Measurements from ENCODE around the gene DROSHA. TPM values are rescaled to one million over a fixed set of nuclear protein-coding genes. Genes with fewer than 3 reads are reported as not detected.

The DROSHA gene
- total and polyA plus RNA-seq, 10 of the 15 experiments (the other 5 are each of a cell fraction or from before 2014, with no cell fraction given): 27.9 to 55.0 (median 37.6) TPM

DNA sequence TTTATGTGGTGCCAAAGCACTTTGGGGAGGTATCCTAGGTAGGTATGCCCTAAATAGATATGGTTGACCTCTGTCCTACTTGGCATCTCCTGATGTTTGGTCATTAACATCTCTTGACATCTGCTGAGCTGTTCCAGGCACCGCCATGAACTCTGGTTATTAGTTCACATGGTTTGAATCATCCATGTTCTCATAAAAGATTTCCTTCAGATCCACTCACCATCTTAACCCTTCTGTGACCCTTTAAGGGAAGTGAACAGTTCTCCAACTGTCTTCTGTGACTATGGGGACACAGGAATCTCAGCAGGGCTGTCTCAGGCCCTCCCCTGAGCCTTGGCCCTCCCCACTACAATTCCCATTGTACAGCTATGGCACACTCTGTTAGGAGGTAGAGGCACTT lies 170.7 kb downstream of the DROSHA start:
- no peak overlapping the region for H3K9ac ChIP-seq (ENCODE audit: control insufficient read depth, insufficient read depth, low read length)
- no peak overlapping the region for H2AFZ ChIP-seq (ENCODE audit: control insufficient read depth, low read depth, low read length)
- no peak overlapping the region for H3K27ac ChIP-seq (ENCODE audit: control insufficient read depth, insufficient read depth)
- in situ Hi-C loops (cut with MboI) (no loop called here), intact Hi-C loops (cut with micrococcal nuclease; ENCODE audit: unreplicated experiment) (no loop called here)
- no peak overlapping the region for H3K4me3 ChIP-seq
- WGBS (ENCODE audit: insufficient coverage, insufficient replicate concordance, low lambda C conversion rate, missing lambda C conversion rate): 7% methylated on average over 1 of the region's 1 CpG
- TF ChIP-seq SIX5 (IDR thresholded peaks at IDR 0.05; ENCODE audit: low read depth, low read length, severe bottlenecking) (no peak), ZZZ3 (IDR thresholded peaks at IDR 0.05; ENCODE audit: control insufficient read depth, insufficient read length, low read depth) (no peak), KDM1A (IDR thresholded peaks at IDR 0.05; ENCODE audit: borderline replicate concordance) (no peak)
- TF ChIP-seq, protein P1, sequence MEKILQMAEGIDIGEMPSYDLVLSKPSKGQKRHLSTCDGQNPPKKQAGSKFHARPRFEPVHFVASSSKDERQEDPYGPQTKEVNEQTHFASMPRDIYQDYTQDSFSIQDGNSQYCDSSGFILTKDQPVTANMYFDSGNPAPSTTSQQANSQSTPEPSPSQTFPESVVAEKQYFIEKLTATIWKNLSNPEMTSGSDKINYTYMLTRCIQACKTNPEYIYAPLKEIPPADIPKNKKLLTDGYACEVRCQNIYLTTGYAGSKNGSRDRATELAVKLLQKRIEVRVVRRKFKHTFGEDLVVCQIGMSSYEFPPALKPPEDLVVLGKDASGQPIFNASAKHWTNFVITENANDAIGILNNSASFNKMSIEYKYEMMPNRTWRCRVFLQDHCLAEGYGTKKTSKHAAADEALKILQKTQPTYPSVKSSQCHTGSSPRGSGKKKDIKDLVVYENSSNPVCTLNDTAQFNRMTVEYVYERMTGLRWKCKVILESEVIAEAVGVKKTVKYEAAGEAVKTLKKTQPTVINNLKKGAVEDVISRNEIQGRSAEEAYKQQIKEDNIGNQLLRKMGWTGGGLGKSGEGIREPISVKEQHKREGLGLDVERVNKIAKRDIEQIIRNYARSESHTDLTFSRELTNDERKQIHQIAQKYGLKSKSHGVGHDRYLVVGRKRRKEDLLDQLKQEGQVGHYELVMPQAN (conservative IDR thresholded peaks at IDR 0.05): no peak
- H3K79me2 ChIP-seq (ENCODE audit: control insufficient read depth, insufficient read depth, low read length): no peaks in the 10 kb centered on the region
- no peaks in the 10 kb centered on the region for H3K4me1 ChIP-seq (ENCODE audit: control insufficient read depth, insufficient read depth, low read length)
- no peaks in the 10 kb centered on the region for H3K36me3 ChIP-seq (ENCODE audit: control insufficient read depth in 2 of 2, insufficient read depth in 2 of 2, low read length in 1 of 2)
- H3K9me3 ChIP-seq (replicated peaks; ENCODE audit: control insufficient read depth, insufficient read depth, low read length): no peaks in the 10 kb centered on the region; the same call in 2 of the 3 replicates
- ChIA-PET SMC1A (ENCODE audit: uncharacterized antibody, unreplicated experiment) (interaction anchor here (0.7 kb wide), 1 partner anchor 56 kb away, joined by 3 read pairs; no protein-coding TSS in a partner anchor), POLR2A (no interaction called here), RAD21 (ENCODE audit: unreplicated experiment) (no interaction called here), CTCF (no interaction called here)
- FAIRE-seq (no peak), DNase-seq (ENCODE audit: low read depth, low spot score) (no peak), ATAC-seq (no peak)
- no peaks in the 10 kb centered on the region for H3K27me3 ChIP-seq (replicated peaks in 1 of 2; ENCODE audit: control insufficient read depth in 2 of 2, insufficient read depth in 2 of 2, low read length in 1 of 2)
- H3K4me2 ChIP-seq (ENCODE audit: control insufficient read depth, insufficient read depth): no peak overlapping the region
- no TSS peak for BruUV-seq (replicated peaks)
- no peaks in the 10 kb centered on the region for H4K20me1 ChIP-seq (ENCODE audit: control insufficient read depth, insufficient read depth)

DNA sequence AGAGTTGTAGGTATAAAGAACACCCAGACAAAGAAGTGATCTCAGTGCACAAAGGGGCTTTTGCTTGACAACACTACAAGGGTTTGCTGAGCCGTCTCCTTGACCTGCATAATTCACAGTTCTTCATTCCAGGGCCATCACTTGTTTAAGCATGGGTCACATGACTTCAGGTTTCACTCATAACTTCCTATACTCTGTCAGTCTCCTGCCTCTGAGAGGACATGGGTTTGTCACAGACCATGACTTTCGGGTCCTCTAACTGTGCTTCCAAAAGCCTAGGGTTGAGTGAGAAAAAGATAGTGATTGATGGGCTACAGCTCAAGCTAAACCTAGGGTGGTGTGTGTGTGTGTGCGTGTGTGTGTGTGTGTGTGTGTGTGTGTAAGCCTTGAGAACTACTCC lies 172.1 kb downstream of the DROSHA start:
- no peaks in the 10 kb centered on the region; the same call in 2 of the 3 replicates for H3K9me3 ChIP-seq (replicated peaks; ENCODE audit: control insufficient read depth, insufficient read depth, low read length)
- no peak for FAIRE-seq
- 10% methylated on average over 3 of the region's 3 CpGs for WGBS (ENCODE audit: insufficient coverage, insufficient replicate concordance, low lambda C conversion rate, missing lambda C conversion rate)
- H2AFZ ChIP-seq (ENCODE audit: control insufficient read depth, low read depth, low read length): no peak overlapping the region
- intact Hi-C loops (cut with micrococcal nuclease; ENCODE audit: unreplicated experiment) (no loop called here), in situ Hi-C loops (cut with MboI) (no loop called here)
- H3K4me1 ChIP-seq (ENCODE audit: control insufficient read depth, insufficient read depth, low read length): no peaks in the 10 kb centered on the region
- ATAC-seq: peak; percentile 36
- no peak for DNase-seq (ENCODE audit: low read depth, low spot score)
- TF ChIP-seq POLR2A (IDR thresholded peaks at IDR 0.05; ENCODE audit: low read depth, low read length) (no peak), RAD51 (IDR thresholded peaks at IDR 0.05) (peak; percentile 33; the same call in 1 of the 2 replicates), BHLHE40 (IDR thresholded peaks at IDR 0.05; ENCODE audit: borderline replicate concordance in 1 of 2, low read depth in 2 of 2, low read length in 1 of 2) (peak in 1 of 2 experiments; percentile 7; a peak in 1 of 4 replicates), NR2F1 (conservative IDR thresholded peaks at IDR 0.05) (no peak), TBL1XR1 (IDR thresholded peaks at IDR 0.05; ENCODE audit: low read depth, low read length) (no peak), SREBF1 (IDR thresholded peaks at IDR 0.05; ENCODE audit: low read length) (no peak)
- BruUV-seq (replicated peaks): no TSS peak
- H3K4me2 ChIP-seq (ENCODE audit: control insufficient read depth, insufficient read depth): no peak overlapping the region
- H3K4me3 ChIP-seq: no peak overlapping the region
- H3K27ac ChIP-seq (ENCODE audit: control insufficient read depth, insufficient read depth): no peak overlapping the region
- H3K79me2 ChIP-seq (ENCODE audit: control insufficient read depth, insufficient read depth, low read length): no peaks in the 10 kb centered on the region
- RAD21 ChIA-PET (ENCODE audit: unreplicated experiment): no interaction called here
- no peaks in the 10 kb centered on the region for H4K20me1 ChIP-seq (ENCODE audit: control insufficient read depth, insufficient read depth)
- H3K9ac ChIP-seq (ENCODE audit: control insufficient read depth, insufficient read depth, low read length): no peak overlapping the region
- SMC1A ChIA-PET (ENCODE audit: uncharacterized antibody, unreplicated experiment): interaction anchor here (1.2 kb wide), 1 partner anchor 13 kb away, joined by 3 read pairs; no protein-coding TSS in a partner anchor
- H3K36me3 ChIP-seq (ENCODE audit: control insufficient read depth in 2 of 2, insufficient read depth in 2 of 2, low read length in 1 of 2): no peaks in the 10 kb centered on the region
- POLR2A ChIA-PET: no interaction called here
- no peaks in the 10 kb centered on the region for H3K27me3 ChIP-seq (replicated peaks in 1 of 2; ENCODE audit: control insufficient read depth in 2 of 2, insufficient read depth in 2 of 2, low read length in 1 of 2)
- CTCF ChIA-PET: no interaction called here
